Breast epithelium (tissue), 3 donors: ENCODE measurements around the gene CLIC3.

Experiments
- POLR2A ChIP-seq: fragments of 450-650 bp; IDR thresholded peaks from one replicate; pipeline ENCODE4 v1.6.1; 2016; ENCODE audit warnings: antibody characterized with exemption, mild to moderate bottlenecking, moderate library complexity
- POLR2AphosphoS5 ChIP-seq, 3 donors: sonication (generic); formaldehyde crosslinking; IDR thresholded peaks; one replicate each; pipeline ENCODE4 v1.6.1; 2017; ENCODE audit warnings: antibody characterized with exemption in 3 of 3
- TF ChIP-seq, protein P1 (sequence below), 3 donors: fragments of 450-650 bp; IDR thresholded peaks; one replicate each; pipeline ENCODE4 v1.5.1; 2016 to 2017; ENCODE audit warnings: antibody characterized with exemption in 3 of 3, mild to moderate bottlenecking in 3 of 3, moderate library complexity in 3 of 3

DNA sequence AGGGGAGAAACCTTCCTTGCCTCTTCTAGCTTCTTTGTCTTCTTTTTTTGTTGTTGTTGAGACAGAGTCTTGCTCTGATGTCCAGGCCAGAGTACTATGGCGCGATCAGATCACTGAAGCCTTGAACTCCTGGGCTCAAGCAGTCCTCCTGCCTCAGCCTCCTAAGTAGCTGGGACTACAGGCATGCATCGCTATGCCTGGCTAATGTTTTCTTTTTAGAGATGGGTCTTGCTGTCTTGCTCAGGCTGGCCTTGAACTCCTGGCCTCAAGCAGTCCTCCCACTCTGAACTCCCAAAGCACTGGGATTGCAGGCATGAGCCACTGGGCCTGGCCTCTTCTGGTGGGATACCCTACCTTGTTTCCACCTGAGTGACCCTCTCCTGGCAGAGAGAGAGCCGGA lies 7.5 kb downstream of the CLIC3 start:
- TF ChIP-seq, protein P1, sequence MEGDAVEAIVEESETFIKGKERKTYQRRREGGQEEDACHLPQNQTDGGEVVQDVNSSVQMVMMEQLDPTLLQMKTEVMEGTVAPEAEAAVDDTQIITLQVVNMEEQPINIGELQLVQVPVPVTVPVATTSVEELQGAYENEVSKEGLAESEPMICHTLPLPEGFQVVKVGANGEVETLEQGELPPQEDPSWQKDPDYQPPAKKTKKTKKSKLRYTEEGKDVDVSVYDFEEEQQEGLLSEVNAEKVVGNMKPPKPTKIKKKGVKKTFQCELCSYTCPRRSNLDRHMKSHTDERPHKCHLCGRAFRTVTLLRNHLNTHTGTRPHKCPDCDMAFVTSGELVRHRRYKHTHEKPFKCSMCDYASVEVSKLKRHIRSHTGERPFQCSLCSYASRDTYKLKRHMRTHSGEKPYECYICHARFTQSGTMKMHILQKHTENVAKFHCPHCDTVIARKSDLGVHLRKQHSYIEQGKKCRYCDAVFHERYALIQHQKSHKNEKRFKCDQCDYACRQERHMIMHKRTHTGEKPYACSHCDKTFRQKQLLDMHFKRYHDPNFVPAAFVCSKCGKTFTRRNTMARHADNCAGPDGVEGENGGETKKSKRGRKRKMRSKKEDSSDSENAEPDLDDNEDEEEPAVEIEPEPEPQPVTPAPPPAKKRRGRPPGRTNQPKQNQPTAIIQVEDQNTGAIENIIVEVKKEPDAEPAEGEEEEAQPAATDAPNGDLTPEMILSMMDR (IDR thresholded peaks at IDR 0.05) = no peak
- TF ChIP-seq POLR2AphosphoS5 (IDR thresholded peaks at IDR 0.05) (no peak), POLR2A (no peak)
